Hepatocyte (in vitro differentiated cells): Measurements from ENCODE around the gene NTSR1. TPM values are rescaled to one million over a fixed set of nuclear protein-coding genes. Genes with fewer than 3 reads are reported as not detected.

Experiments
- DNase-seq: peaks from one replicate; pipeline ENCODE4 v3.0.0-alpha.2; 2016; ENCODE audit warnings: low spot score
- H2AFZ ChIP-seq: fragments of 200-600 bp; sonication (generic); 2 replicates; pipeline ENCODE4 v1.6.0; 2016; ENCODE audit warnings: antibody characterized with exemption, mild to moderate bottlenecking
- H3K27ac ChIP-seq: fragments of 200-600 bp; sonication (generic); 2 replicates; pipeline ENCODE4 v1.5.1; 2016; ENCODE audit warnings: mild to moderate bottlenecking
- H3K27me3 ChIP-seq: fragments of 200-600 bp; sonication (generic); 2 replicates; pipeline ENCODE4 v1.6.1; 2016
- H3K36me3 ChIP-seq: fragments of 200-600 bp; sonication (generic); replicated peaks from 2 replicates; pipeline ENCODE4 v1.5.1; 2016; ENCODE audit warnings: low read depth; ENCODE audit not compliant: insufficient read depth
- H3K4me1 ChIP-seq: fragments of 200-600 bp; sonication (generic); 2 replicates; pipeline ENCODE4 v1.5.1; 2016; ENCODE audit warnings: mild to moderate bottlenecking, moderate library complexity; ENCODE audit not compliant: insufficient read depth
- H3K4me2 ChIP-seq: fragments of 200-600 bp; sonication (generic); 2 replicates; pipeline ENCODE4 v1.6.0; 2016
- H3K4me3 ChIP-seq: fragments of 200-600 bp; sonication (generic); 2 replicates; pipeline ENCODE4 v1.5.1; 2016; ENCODE audit warnings: mild to moderate bottlenecking
- H3K79me2 ChIP-seq: fragments of 200-600 bp; sonication (generic); 2 replicates; pipeline ENCODE4 v1.6.0; 2017; ENCODE audit warnings: mild to moderate bottlenecking
- H3K9me2 ChIP-seq: fragments of 200-600 bp; sonication (generic); replicated peaks from 2 replicates; pipeline ENCODE4 v1.6.0; 2017; ENCODE audit warnings: mild to moderate bottlenecking; ENCODE audit not compliant: insufficient read depth
- H3K9me3 ChIP-seq: fragments of 200-600 bp; sonication (generic); 2 replicates; pipeline ENCODE4 v1.5.1; 2016; ENCODE audit warnings: low read depth, mild to moderate bottlenecking
- H4K20me1 ChIP-seq: fragments of 200-600 bp; sonication (generic); 2 replicates; pipeline ENCODE4 v1.6.0; 2016; ENCODE audit warnings: mild to moderate bottlenecking; ENCODE audit not compliant: insufficient read depth, poor library complexity, severe bottlenecking
- CTCF ChIP-seq: fragments of 200-600 bp; sonication (generic); IDR thresholded peaks from 2 replicates; pipeline ENCODE4 v1.5.1; 2016; ENCODE audit warnings: antibody characterized with exemption, mild to moderate bottlenecking; ENCODE audit not compliant: poor library complexity
- EZH2 ChIP-seq: fragments of 200-600 bp; sonication (generic); IDR thresholded peaks from 2 replicates; pipeline ENCODE4 v1.6.1; 2016; ENCODE audit warnings: antibody characterized with exemption, mild to moderate bottlenecking, borderline replicate concordance
- EZH2phosphoT487 ChIP-seq: fragments of 200-600 bp; sonication (generic); IDR thresholded peaks from one replicate; pipeline ENCODE4 v1.6.1; 2018; ENCODE audit warnings: antibody characterized with exemption, mild to moderate bottlenecking, low read depth, moderate library complexity; ENCODE audit not compliant: unreplicated experiment, severe bottlenecking
- WGBS: methylation state at CpG from one replicate; pipeline ENCODE4 v1.1.6; 2016; ENCODE audit warnings: low lambda C conversion rate; ENCODE audit errors: missing lambda C conversion rate; 5-methylcytosine and 5-hydroxymethylcytosine counted together
- polyA plus RNA-seq: library from polyadenylated mRNA; unstranded; fragments of >200 nt; fragmentation: Nextera tagmentation; extraction: Ambion mirVana; gene quantifications from 2 replicates; pipeline ENCODE4 v1.2.1, GENCODE V29; 2016
- total RNA-seq: library from RNA; depleted of rRNA; stranded (reverse); fragments of >200 nt; gene quantifications from 2 replicates; pipeline ENCODE4 v1.2.3, GENCODE V29; 2014

Gene NTSR1
- total and polyA plus RNA-seq, 2 experiments from 2014 or later: 0.37 TPM; not detected in 1

- no peaks in the 10 kb centered on the region for H3K4me1 ChIP-seq
- H3K4me3 ChIP-seq: no peak overlapping the region
- no peak overlapping the region for H3K4me2 ChIP-seq
- no peak overlapping the region for H2AFZ ChIP-seq
- 75% methylated on average over 30 of the region's 30 CpGs for WGBS
- no peaks in the 10 kb centered on the region for H3K79me2 ChIP-seq
- no peaks in the 10 kb centered on the region for H3K36me3 ChIP-seq
- no peaks in the 10 kb centered on the region for H3K9me2 ChIP-seq
- no peak for TF ChIP-seq EZH2
- no peak for TF ChIP-seq EZH2phosphoT487
- TF ChIP-seq CTCF: no peak
- H3K27ac ChIP-seq: no peak overlapping the region
- no peaks in the 10 kb centered on the region for H4K20me1 ChIP-seq
- DNase-seq: no peak
- peaks cover 11% of the 10 kb centered on the region for H3K9me3 ChIP-seq
- H3K27me3 ChIP-seq: no peaks in the 10 kb centered on the region
Observed at GRCh38 chr20:62716198-62716940, 7.7 kb downstream of the NTSR1 start.

- Histone ChIP-seq H3K4me1 (no peaks in the 10 kb centered on the region), H3K36me3 (no peaks in the 10 kb centered on the region), H4K20me1 (no peaks in the 10 kb centered on the region), H3K79me2 (no peaks in the 10 kb centered on the region), H2AFZ (no peak overlapping the region), H3K9me3 (peaks cover 11% of the 10 kb centered on the region), H3K4me2 (no peak overlapping the region), H3K9me2 (no peaks in the 10 kb centered on the region), H3K4me3 (no peak overlapping the region), H3K27me3 (no peaks in the 10 kb centered on the region), H3K27ac (no peak overlapping the region)
- 95% methylated on average over 11 of the region's 11 CpGs for WGBS
- TF ChIP-seq CTCF: no peak
- no peak for TF ChIP-seq EZH2
- DNase-seq: no peak
Observed at GRCh38 chr20:62716941-62717310, 8.3 kb downstream of the NTSR1 start.

GRCh38 chr20:62717933-62718332 lies 9.3 kb downstream of the NTSR1 start:
- Histone ChIP-seq H3K27me3 (no peaks in the 10 kb centered on the region), H3K79me2 (no peaks in the 10 kb centered on the region), H3K4me1 (no peaks in the 10 kb centered on the region), H4K20me1 (no peaks in the 10 kb centered on the region), H3K36me3 (no peaks in the 10 kb centered on the region), H3K27ac (no peak overlapping the region), H3K4me3 (no peak overlapping the region), H2AFZ (no peak overlapping the region), H3K9me3 (peaks cover 11% of the 10 kb centered on the region), H3K4me2 (no peak overlapping the region), H3K9me2 (no peaks in the 10 kb centered on the region)
- WGBS: 76% methylated on average over 18 of the region's 18 CpGs
- no peak for DNase-seq
- TF ChIP-seq EZH2phosphoT487 (no peak), EZH2 (no peak), CTCF (no peak)

- Histone ChIP-seq H3K4me2 (no peak overlapping the region), H4K20me1 (no peaks in the 10 kb centered on the region), H3K9me3 (peaks cover 11% of the 10 kb centered on the region), H3K79me2 (no peaks in the 10 kb centered on the region), H3K9me2 (no peaks in the 10 kb centered on the region), H3K4me1 (no peaks in the 10 kb centered on the region), H3K4me3 (no peak overlapping the region), H3K27me3 (no peaks in the 10 kb centered on the region), H3K36me3 (no peaks in the 10 kb centered on the region), H3K27ac (no peak overlapping the region), H2AFZ (no peak overlapping the region)
- no peak for DNase-seq
- WGBS: 73% methylated on average over 12 of the region's 12 CpGs
- TF ChIP-seq EZH2: no peak
- no peak for TF ChIP-seq EZH2phosphoT487
- TF ChIP-seq CTCF: no peak
Observed at GRCh38 chr20:62718546-62718945, 9.9 kb downstream of the NTSR1 start.
